IPS-NIHi7 (cell line): ENCODE measurements around the gene ASZ1.

ENCODE experiments used
- DNase-seq: peaks from one replicate; pipeline ENCODE4 v3.0.0; 2012; ENCODE audit warnings: mixed read lengths; ENCODE audit errors: extremely low spot score

Gene ASZ1

GRCh38 chr7:117338020-117338419 lies 89.3 kb downstream of the ASZ1 start:
- DNase-seq, result no peak

- DNase-seq, result no peak
Measured at GRCh38 chr7:117333168-117333567, 94.1 kb downstream of the ASZ1 start.

- no peak for DNase-seq
Measured at GRCh38 chr7:117332031-117332430, 95.3 kb downstream of the ASZ1 start.

GRCh38 chr7:117325836-117326235 lies 101.5 kb downstream of the ASZ1 start:
- no peak for DNase-seq

GRCh38 chr7:117324960-117325359 lies 102.3 kb downstream of the ASZ1 start:
- no peak for DNase-seq

- DNase-seq, result peak; percentile 51
Measured at GRCh38 chr7:117323851-117324711, 103.2 kb downstream of the ASZ1 start.

- peak; percentile 21 for DNase-seq
Measured at GRCh38 chr7:117323305-117323850, 103.9 kb downstream of the ASZ1 start.

GRCh38 chr7:117322741-117323304 lies 104.5 kb downstream of the ASZ1 start, which contains the start of gene WNT2:
Gene WNT2, minus strand, starts transcription at chr7:117323058. Its CDS starts 69 bp downstream, at chr7:117322989.
- DNase-seq, result no peak

GRCh38 chr7:117320523-117320922 lies 106.8 kb downstream of the ASZ1 start:
- DNase-seq, result no peak

- DNase-seq, result no peak
Measured at GRCh38 chr7:117319181-117319580, 108.1 kb downstream of the ASZ1 start.

GRCh38 chr7:117313582-117313981 lies 113.7 kb downstream of the ASZ1 start:
- no peak for DNase-seq
